ENCODE results near the gene TBL3. TPM values are rescaled to one million over a fixed set of nuclear protein-coding genes. Genes with fewer than 3 reads are reported as not detected.
A peak's percentile ranks its signal among the peaks of the same experiment; 100 is the strongest.

Gene TBL3
- total RNA-seq, 1 donor = 26.1 TPM

- H3K4me2 ChIP-seq (ENCODE audit: insufficient read depth, low read length) = peak overlapping the region; percentile 95
- H4K20me1 ChIP-seq (ENCODE audit: insufficient read depth, low read length) = peaks cover 14% of the 10 kb centered on the region
- peak overlapping the region; percentile 62 for H2AFZ ChIP-seq (ENCODE audit: low read length)
- H3K79me2 ChIP-seq (ENCODE audit: insufficient read depth, low read length) = peaks cover 12% of the 10 kb centered on the region
- H3K4me1 ChIP-seq (ENCODE audit: insufficient read depth, low read length) = peaks cover 10% of the 10 kb centered on the region
- no peak overlapping the region for H3K27ac ChIP-seq (ENCODE audit: low read depth, low read length)
- H3K9me3 ChIP-seq (ENCODE audit: low read depth, low read length) = no peaks in the 10 kb centered on the region
- peak overlapping the region; percentile 85 for H3K4me3 ChIP-seq (ENCODE audit: insufficient read depth, low read length)
- peaks cover 48% of the 10 kb centered on the region for H3K27me3 ChIP-seq (ENCODE audit: insufficient read depth, low read length)
- peaks cover 11% of the 10 kb centered on the region for H3K36me3 ChIP-seq (ENCODE audit: insufficient read depth, low read length)
- peak; percentile 93 for DNase-seq (ENCODE audit: insufficient read length, low spot score, missing footprints)
- TF ChIP-seq CTCF (IDR thresholded peaks at IDR 0.05; ENCODE audit: extremely low read depth, low read depth, low read length) = no peak
Observed at GRCh38 chr16:1984347-1985225, 12.7 kb downstream of the TBL3 start.

DNA sequence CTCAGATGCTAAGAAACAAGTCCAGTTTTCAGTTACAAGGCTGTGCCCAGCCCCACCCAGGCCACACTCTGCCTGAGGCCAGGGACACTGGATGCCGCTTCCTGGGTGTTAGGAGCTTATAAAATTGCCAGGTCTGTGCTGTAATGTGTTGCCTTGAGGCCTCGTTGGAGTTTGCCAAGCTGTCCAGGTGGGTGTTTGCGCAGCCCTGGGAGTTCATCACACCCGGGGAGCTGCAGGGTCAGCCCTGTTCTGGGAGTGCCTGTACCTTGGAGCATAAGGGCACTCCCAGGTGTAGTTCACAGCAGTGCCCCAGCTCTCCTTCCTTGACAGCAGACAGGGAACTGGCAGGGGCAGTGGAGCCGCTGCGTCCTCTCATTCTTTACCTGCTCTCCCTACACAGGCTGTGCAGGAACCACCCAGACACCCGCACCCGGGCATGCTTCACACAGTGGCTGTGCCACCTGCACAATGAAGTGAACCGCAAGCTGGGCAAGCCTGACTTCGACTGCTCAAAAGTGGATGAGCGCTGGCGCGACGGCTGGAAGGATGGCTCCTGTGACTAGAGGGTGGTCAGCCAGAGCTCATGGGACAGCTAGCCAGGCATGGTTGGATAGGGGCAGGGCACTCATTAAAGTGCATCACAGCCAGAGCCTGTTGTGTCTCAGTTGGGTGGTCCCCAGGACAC lies 13.8 kb downstream of the TBL3 start:
- Histone ChIP-seq H3K36me3 (ENCODE audit: insufficient read depth, low read length) (peaks cover 11% of the 10 kb centered on the region), H3K27me3 (ENCODE audit: insufficient read depth, low read length) (peaks cover 43% of the 10 kb centered on the region), H2AFZ (ENCODE audit: low read length) (no peak overlapping the region), H3K9me3 (ENCODE audit: low read depth, low read length) (no peaks in the 10 kb centered on the region), H3K4me3 (ENCODE audit: insufficient read depth, low read length) (peak overlapping the region; percentile 85), H3K79me2 (ENCODE audit: insufficient read depth, low read length) (peaks cover 12% of the 10 kb centered on the region), H3K27ac (ENCODE audit: low read depth, low read length) (no peak overlapping the region), H3K4me2 (ENCODE audit: insufficient read depth, low read length) (peak overlapping the region; percentile 95), H4K20me1 (ENCODE audit: insufficient read depth, low read length) (peaks cover 9% of the 10 kb centered on the region), H3K4me1 (ENCODE audit: insufficient read depth, low read length) (peaks cover 10% of the 10 kb centered on the region)
- no peak for DNase-seq (ENCODE audit: insufficient read length, low spot score, missing footprints)
- TF ChIP-seq CTCF (IDR thresholded peaks at IDR 0.05; ENCODE audit: extremely low read depth, low read depth, low read length) = no peak

- Histone ChIP-seq H3K27ac (ENCODE audit: low read depth, low read length) (no peak overlapping the region), H4K20me1 (ENCODE audit: insufficient read depth, low read length) (peaks cover 5% of the 10 kb centered on the region), H3K4me2 (ENCODE audit: insufficient read depth, low read length) (no peak overlapping the region), H3K9me3 (ENCODE audit: low read depth, low read length) (no peaks in the 10 kb centered on the region), H3K36me3 (ENCODE audit: insufficient read depth, low read length) (peaks cover 11% of the 10 kb centered on the region), H3K4me3 (ENCODE audit: insufficient read depth, low read length) (no peak overlapping the region), H3K4me1 (ENCODE audit: insufficient read depth, low read length) (peaks cover 10% of the 10 kb centered on the region), H3K79me2 (ENCODE audit: insufficient read depth, low read length) (peaks cover 12% of the 10 kb centered on the region), H2AFZ (ENCODE audit: low read length) (no peak overlapping the region), H3K27me3 (ENCODE audit: insufficient read depth, low read length) (peaks cover 39% of the 10 kb centered on the region)
- no peak for TF ChIP-seq CTCF (IDR thresholded peaks at IDR 0.05; ENCODE audit: extremely low read depth, low read depth, low read length)
- DNase-seq (ENCODE audit: insufficient read length, low spot score, missing footprints) = no peak
Observed at GRCh38 chr16:1987198-1987597, 15.3 kb downstream of the TBL3 start.

Measured in osteoblast (primary cell).